OCI-LY7 (cell line): ENCODE results near the gene BRD1. TPM values are rescaled to one million over a fixed set of nuclear protein-coding genes. Genes with fewer than 3 reads are reported as not detected.

Source experiments
- BruUV-seq: library from RNA; stranded (reverse); fragments of 400-500 nt; replicated peaks from 2 replicates; lab custom pipeline; 2021; lab: Mats Ljungman, UMichigan
- CTCF ChIA-PET: fragments of 300-600 bp; sonication (Branson Sonifier 250); formaldehyde crosslinking; loops from one replicate; lab custom pipeline; 2022; ENCODE audit warnings: antibody characterized with exemption; ENCODE audit not compliant: unreplicated experiment; lab: Charles Lee
- POLR2A ChIA-PET: fragments of 300-600 bp; sonication (Branson Sonifier 250); formaldehyde crosslinking; loops from one replicate; lab custom pipeline; 2022; ENCODE audit warnings: antibody characterized with exemption; lab: Charles Lee
- DNase-seq: peaks from one replicate; pipeline ENCODE4 v3.0.0-alpha.2; 2015; ENCODE audit warnings: low spot score
- H2AFZ ChIP-seq: fragments of 200-600 bp; sonication (generic), shearing (Covaris generic); 2 replicates; pipeline ENCODE4 v1.6.1; 2014; ENCODE audit warnings: mild to moderate bottlenecking, antibody characterized with exemption, low read length, moderate library complexity
- H3K27ac ChIP-seq: fragments of 200-600 bp; sonication (generic); 2 replicates; pipeline ENCODE4 v1.5.1; 2014; ENCODE audit warnings: mixed run types, low read depth, mild to moderate bottlenecking, moderate library complexity, low read length, inconsistent platforms; ENCODE audit not compliant: poor library complexity, severe bottlenecking
- H3K36me3 ChIP-seq: fragments of 200-600 bp; sonication (generic); 2 replicates; pipeline ENCODE4 v1.6.1; 2014; ENCODE audit warnings: mild to moderate bottlenecking, antibody characterized with exemption, low read length, moderate library complexity, mixed read lengths; ENCODE audit not compliant: insufficient read depth
- H3K4me1 ChIP-seq: fragments of 200-600 bp; sonication (generic); 2 replicates; pipeline ENCODE4 v1.5.1; 2014; ENCODE audit warnings: mild to moderate bottlenecking, low read length; ENCODE audit not compliant: insufficient read depth, poor library complexity, severe bottlenecking
- H3K4me2 ChIP-seq: fragments of 200-600 bp; sonication (generic); 2 replicates; pipeline ENCODE4 v1.6.1; 2014; ENCODE audit warnings: mild to moderate bottlenecking, low read length
- H3K4me3 ChIP-seq: fragments of 200-600 bp; sonication (generic); 2 replicates; pipeline ENCODE4 v1.5.1; 2014; ENCODE audit warnings: mild to moderate bottlenecking, low read depth, low read length; ENCODE audit not compliant: poor library complexity, severe bottlenecking
- H3K79me2 ChIP-seq: fragments of 200-600 bp; sonication (generic); 2 replicates; pipeline ENCODE4 v1.6.1; 2016; ENCODE audit warnings: low read depth, mild to moderate bottlenecking, low read length, moderate library complexity, mixed read lengths; ENCODE audit not compliant: insufficient read depth
- H3K9me2 ChIP-seq: fragments of 200-600 bp; sonication (generic); 2 replicates; pipeline ENCODE4 v1.6.1; 2016; ENCODE audit warnings: mild to moderate bottlenecking, low read length, mixed read lengths; ENCODE audit not compliant: insufficient read depth
- H3K9me3 ChIP-seq: fragments of 200-600 bp; sonication (generic); 2 replicates; pipeline ENCODE4 v1.6.1; 2014; ENCODE audit warnings: mild to moderate bottlenecking, mixed run types, low read length, mixed read lengths
- H4K20me1 ChIP-seq: fragments of 200-600 bp; sonication (generic); 2 replicates; pipeline ENCODE4 v1.6.1; 2014; ENCODE audit warnings: mild to moderate bottlenecking, antibody characterized with exemption, low read length, moderate library complexity, mixed read lengths; ENCODE audit not compliant: insufficient read depth
- EZH2phosphoT487 ChIP-seq: fragments of 200-600 bp; sonication (generic); IDR thresholded peaks from 2 replicates; pipeline ENCODE4 v1.6.1; 2018; ENCODE audit warnings: low read depth, borderline replicate concordance, mild to moderate bottlenecking, mixed run types, antibody characterized with exemption, low read length, moderate library complexity, mixed read lengths
- intact Hi-C: fragments of 100-400 bp; cut with micrococcal nuclease; formaldehyde crosslinking; loops from one replicate; pipeline ENCODE4 v1.10.0; 2022; ENCODE audit not compliant: unreplicated experiment
- total RNA-seq, 2 experiments: library from RNA; depleted of rRNA in 1 of 2; stranded (reverse); fragments of >200 nt in 1 of 2; shearing (Covaris generic) in 1 of 2; gene quantifications; 2 replicates each; pipeline ENCODE4 v1.2.3, GENCODE V29; 2014 to 2022
- TF ChIP-seq, protein P1 (sequence below): fragments of 200-600 bp; sonication (generic); conservative IDR thresholded peaks from 2 replicates; pipeline ENCODE4 v1.5.1; 2014; ENCODE audit warnings: mild to moderate bottlenecking, antibody characterized with exemption, low read length, moderate library complexity, mixed read lengths

BRD1 gene
- total RNA-seq, 2 experiments from 2014 or later, result 38.1 to 46.6 TPM

DNA sequence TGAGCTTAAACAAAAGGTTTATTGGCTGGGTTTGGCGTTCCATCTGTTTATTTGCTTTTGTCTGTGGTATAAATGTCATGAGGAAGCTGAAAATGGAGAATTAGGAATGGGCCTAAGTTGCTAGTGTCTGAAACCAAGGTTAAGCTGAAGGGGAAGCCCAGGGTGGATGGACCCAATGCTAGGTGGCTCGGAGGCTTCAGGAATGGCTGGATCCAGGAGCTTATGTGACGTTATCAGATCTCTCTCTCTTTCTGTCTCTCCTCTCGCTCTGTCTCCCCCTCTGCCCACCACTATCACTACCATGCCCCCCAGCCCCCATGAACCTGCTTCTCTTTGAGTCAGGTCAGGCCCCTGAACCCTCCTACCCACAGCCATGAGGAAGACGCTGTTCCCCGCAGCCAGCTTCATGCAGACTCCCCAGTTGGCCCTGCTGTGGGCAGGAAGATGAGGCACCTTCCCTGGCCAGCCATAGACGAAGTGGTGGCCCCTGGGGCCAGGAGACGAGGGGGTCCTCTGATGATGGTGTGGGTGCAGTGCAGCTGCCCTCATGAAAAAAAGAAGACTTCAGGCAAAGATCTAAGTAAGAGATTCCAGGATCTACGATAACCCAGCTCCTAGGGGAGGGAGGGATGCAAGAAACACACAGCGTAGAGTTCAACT is 101.5 kb downstream of the BRD1 start:
- Histone ChIP-seq H3K4me2 (no peak overlapping the region), H3K79me2 (no peaks in the 10 kb centered on the region), H3K4me1 (peaks cover 17% of the 10 kb centered on the region), H3K9me3 (no peaks in the 10 kb centered on the region), H2AFZ (no peak overlapping the region), H3K9me2 (no peaks in the 10 kb centered on the region), H3K27ac (no peak overlapping the region), H3K36me3 (no peaks in the 10 kb centered on the region), H4K20me1 (no peaks in the 10 kb centered on the region), H3K4me3 (no peak overlapping the region)
- TF ChIP-seq, protein P1, sequence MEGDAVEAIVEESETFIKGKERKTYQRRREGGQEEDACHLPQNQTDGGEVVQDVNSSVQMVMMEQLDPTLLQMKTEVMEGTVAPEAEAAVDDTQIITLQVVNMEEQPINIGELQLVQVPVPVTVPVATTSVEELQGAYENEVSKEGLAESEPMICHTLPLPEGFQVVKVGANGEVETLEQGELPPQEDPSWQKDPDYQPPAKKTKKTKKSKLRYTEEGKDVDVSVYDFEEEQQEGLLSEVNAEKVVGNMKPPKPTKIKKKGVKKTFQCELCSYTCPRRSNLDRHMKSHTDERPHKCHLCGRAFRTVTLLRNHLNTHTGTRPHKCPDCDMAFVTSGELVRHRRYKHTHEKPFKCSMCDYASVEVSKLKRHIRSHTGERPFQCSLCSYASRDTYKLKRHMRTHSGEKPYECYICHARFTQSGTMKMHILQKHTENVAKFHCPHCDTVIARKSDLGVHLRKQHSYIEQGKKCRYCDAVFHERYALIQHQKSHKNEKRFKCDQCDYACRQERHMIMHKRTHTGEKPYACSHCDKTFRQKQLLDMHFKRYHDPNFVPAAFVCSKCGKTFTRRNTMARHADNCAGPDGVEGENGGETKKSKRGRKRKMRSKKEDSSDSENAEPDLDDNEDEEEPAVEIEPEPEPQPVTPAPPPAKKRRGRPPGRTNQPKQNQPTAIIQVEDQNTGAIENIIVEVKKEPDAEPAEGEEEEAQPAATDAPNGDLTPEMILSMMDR, result no peak
- no peak for TF ChIP-seq EZH2phosphoT487
- CTCF ChIA-PET, result interaction anchor here (0.7 kb wide), 1 partner anchor 57 kb away, joined by 3 read pairs; no protein-coding TSS in a partner anchor
- DNase-seq, result no peak
- intact Hi-C loops, result loop anchor here (10.0 kb wide), 1 partner anchor 421 kb away; no protein-coding TSS in a partner anchor
- POLR2A ChIA-PET, result interaction anchor here (0.6 kb wide), 1 partner anchor 59 kb away, joined by 3 read pairs; no protein-coding TSS in a partner anchor
- no TSS peak for BruUV-seq

DNA sequence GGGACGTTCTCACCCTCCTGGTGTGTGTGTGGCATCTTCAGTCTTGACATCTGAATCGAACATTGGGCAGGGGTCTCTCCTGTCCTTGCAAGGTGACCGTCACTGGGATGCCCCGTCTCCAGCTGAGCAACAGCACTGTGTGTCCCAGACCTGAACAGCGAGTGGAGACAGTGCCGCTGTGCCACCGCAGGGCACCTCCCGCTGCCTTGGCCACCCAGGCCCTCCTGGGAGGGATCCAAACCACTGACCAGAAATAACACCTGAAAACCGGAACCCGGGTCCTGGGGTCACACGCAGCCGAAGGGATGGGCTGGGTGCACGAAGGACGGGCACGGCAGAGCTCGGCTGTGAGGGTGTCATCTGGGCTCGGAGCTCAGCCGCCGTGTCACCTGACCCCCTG is 102.2 kb downstream of the BRD1 start:
- CTCF ChIA-PET, result interaction anchor here (0.7 kb wide), 1 partner anchor 56 kb away, joined by 3 read pairs; no protein-coding TSS in a partner anchor
- intact Hi-C loops, result loop anchor here (2.0 to 10.0 kb wide), 2 partner anchors 421 to 679 kb away; no protein-coding TSS in a partner anchor
- H2AFZ ChIP-seq, result no peak overlapping the region
- H3K36me3 ChIP-seq, result no peaks in the 10 kb centered on the region
- H3K79me2 ChIP-seq, result no peaks in the 10 kb centered on the region
- H3K27ac ChIP-seq, result no peak overlapping the region
- H3K4me3 ChIP-seq, result no peak overlapping the region
- H3K9me2 ChIP-seq, result no peaks in the 10 kb centered on the region
- DNase-seq, result no peak
- no peaks in the 10 kb centered on the region for H4K20me1 ChIP-seq
- POLR2A ChIA-PET, result no interaction called here
- H3K4me1 ChIP-seq, result peaks cover 17% of the 10 kb centered on the region
- no peaks in the 10 kb centered on the region for H3K9me3 ChIP-seq
- no TSS peak for BruUV-seq
- no peak overlapping the region for H3K4me2 ChIP-seq
- TF ChIP-seq EZH2phosphoT487, result no peak
- TF ChIP-seq, protein P1, result no peak
